HepG2 (cell line): ENCODE measurements around the gene SPINDOC. TPM values are rescaled to one million over a fixed set of nuclear protein-coding genes. Genes with fewer than 3 reads are reported as not detected.
A peak's percentile ranks its signal among the peaks of the same experiment; 100 is the strongest.

Experiments
- ARHGAP35 ChIP-seq: sonication (generic); formaldehyde crosslinking; IDR thresholded peaks from 2 replicates; pipeline ENCODE4 v1.9.0; 2022; ENCODE audit warnings: mild to moderate bottlenecking, inconsistent platforms, moderate library complexity, missing genetic modification reagents, borderline replicate concordance
- ATF2 ChIP-seq: sonication (generic); formaldehyde crosslinking; IDR thresholded peaks from 2 replicates; pipeline ENCODE4 v1.4.0; 2020; ENCODE audit warnings: missing genetic modification reagents
- CBX5 ChIP-seq: sonication (generic); formaldehyde crosslinking; IDR thresholded peaks from 2 replicates; pipeline ENCODE4 v1.4.0; 2020; ENCODE audit warnings: missing genetic modification reagents, borderline replicate concordance
- CSRNP1 ChIP-seq: sonication (generic); formaldehyde crosslinking; IDR thresholded peaks from 2 replicates; pipeline ENCODE4 v1.8.1; 2023; ENCODE audit warnings: mild to moderate bottlenecking, missing genetic modification reagents
- DBP ChIP-seq: sonication (generic); formaldehyde crosslinking; IDR thresholded peaks from 2 replicates; pipeline ENCODE4 v1.4.0; 2020; ENCODE audit warnings: missing genetic modification reagents; ENCODE audit errors: not compliant biosample characterization
- DNMT3B ChIP-seq: conservative IDR thresholded peaks from 2 replicates; pipeline ENCODE4 v1.6.1; 2016; ENCODE audit warnings: missing biosample characterization, control low read depth
- ELF1 ChIP-seq: sonication (generic); formaldehyde crosslinking; IDR thresholded peaks from 2 replicates; pipeline ENCODE4 v1.4.0; 2020; ENCODE audit warnings: missing genetic modification reagents
- MAX ChIP-seq: IDR thresholded peaks from 2 replicates; pipeline ENCODE4 v1.6.1; 2012; ENCODE audit warnings: inconsistent platforms
- NAIF1 ChIP-seq: sonication (generic); formaldehyde crosslinking; IDR thresholded peaks from 2 replicates; pipeline ENCODE4 v1.5.0; 2020; ENCODE audit warnings: mild to moderate bottlenecking, missing genetic modification reagents, borderline replicate concordance
- NR2F6 ChIP-seq, 2 experiments: IDR thresholded peaks; 2 replicates each; pipeline ENCODE4 v1.6.1; 2016; ENCODE audit warnings: antibody characterized with exemption in 1 of 2, mild to moderate bottlenecking in 1 of 2
- POLR2AphosphoS5 ChIP-seq: IDR thresholded peaks from 2 replicates; pipeline ENCODE4 v1.6.1; 2012; ENCODE audit warnings: low read depth, low read length
- SP140L ChIP-seq: sonication (generic); formaldehyde crosslinking; IDR thresholded peaks from 2 replicates; pipeline ENCODE4 v1.4.0; 2020; ENCODE audit warnings: missing genetic modification reagents, borderline replicate concordance
- TBX3 ChIP-seq: fragments of 450-650 bp; IDR thresholded peaks from 2 replicates; pipeline ENCODE4 v1.6.1; 2017; ENCODE audit warnings: antibody characterized with exemption, mild to moderate bottlenecking, inconsistent platforms, borderline replicate concordance
- TSC22D2 ChIP-seq: sonication (generic); formaldehyde crosslinking; IDR thresholded peaks from 2 replicates; pipeline ENCODE4 v1.5.1; 2020; ENCODE audit warnings: missing genetic modification reagents, mild to moderate bottlenecking, borderline replicate concordance
- ZNF10 ChIP-seq: sonication (generic); formaldehyde crosslinking; IDR thresholded peaks from 2 replicates; pipeline ENCODE4 v1.4.0; 2020; ENCODE audit warnings: mild to moderate bottlenecking, low read depth, missing genetic modification reagents, borderline replicate concordance
- ZNF556 ChIP-seq: sonication (generic); formaldehyde crosslinking; IDR thresholded peaks from 2 replicates; pipeline ENCODE4 v1.4.0; 2020; ENCODE audit warnings: mild to moderate bottlenecking, missing genetic modification reagents, borderline replicate concordance
- ZNF646 ChIP-seq: sonication (generic); formaldehyde crosslinking; IDR thresholded peaks from 2 replicates; pipeline ENCODE4 v1.9.0; 2021; ENCODE audit warnings: mild to moderate bottlenecking, missing genetic modification reagents
- polyA plus RNA-seq, 8 experiments: library from polyadenylated mRNA; depleted of rRNA in 3 of 8; stranded (reverse) in 7 of 8; unstranded in 1 of 8; fragments of >200 nt; fragmentation: Illumina TruSeq in 4 of 8; extraction: Trizol in 4 of 8; gene quantifications; 2 replicates each; pipeline versions ENCODE4 v1.2.1 to v1.2.3, GENCODE V29; 2011 to 2016; ENCODE audit warnings: low read depth in 4 of 8, missing spikeins in 1 of 8, mixed read lengths in 1 of 8; ENCODE audit not compliant: insufficient read depth in 1 of 8
- total RNA-seq, 5 experiments: library from RNA; depleted of rRNA; stranded (reverse); fragments of >200 nt; fragmentation: Illumina TruSeq; extraction: Trizol; gene quantifications; 2 replicates each; pipeline ENCODE4 v1.2.3, GENCODE V29; 2016; ENCODE audit warnings: low read depth in 1 of 5

The SPINDOC gene
- total and polyA plus RNA-seq, 2 of the 13 experiments (the other 11 are each of a cell fraction or from before 2014, with no cell fraction given): 21.4 to 29.9 TPM

- TF ChIP-seq CBX5 (CRISPR knock-in tag): no peak
- no peak for TF ChIP-seq ZNF646 (CRISPR knock-in tag)
- peak; percentile 42 for TF ChIP-seq POLR2AphosphoS5
- peak; percentile 5; the same call in 1 of the 2 replicates for TF ChIP-seq MAX
- no peak for TF ChIP-seq TBX3
- TF ChIP-seq TSC22D2 (CRISPR knock-in tag): no peak
- no peak for TF ChIP-seq NAIF1 (CRISPR knock-in tag)
- TF ChIP-seq ARHGAP35 (CRISPR knock-in tag): no peak
- peak; percentile 97 for TF ChIP-seq ELF1
- no peak for TF ChIP-seq DNMT3B
- 0 out of 2 replicates have a peak, but pooled peaks have one; percentile 71 for TF ChIP-seq ZNF556 (CRISPR knock-in tag)
- TF ChIP-seq ATF2 (CRISPR knock-in tag): no peak
- no peak for TF ChIP-seq DBP (CRISPR knock-in tag)
- TF ChIP-seq CSRNP1 (CRISPR knock-in tag): no peak
- no peak for TF ChIP-seq ZNF10 (CRISPR knock-in tag)
- TF ChIP-seq NR2F6 (IDR thresholded peaks at IDR 0.05): no peak
- no peak for TF ChIP-seq NR2F6 (CRISPR knock-in tag; IDR thresholded peaks at IDR 0.05)
- no peak for TF ChIP-seq SP140L
These were observed 25.6 kb downstream of the SPINDOC start, which contains the start of gene MARK2 (continued) for GRCh38 chr11:63838678-63839507.
